Activated T-cell treated with anti-CD3 and anti-CD28 coated beads, Interleukin-2, amount 50 U/mL, for 24 hours (primary cell): ENCODE results near the gene TMEM238.
"Not testable (repeated sequence)": the region's sequence is repeated elsewhere in the genome, so short reads cannot be mapped to it uniquely, and the experiment has no call there.

Source experiments
- DNase-seq: peaks from one replicate; pipeline ENCODE4 v3.0.0-alpha.2; 2020
- H3K27ac Mint-ChIP-seq: 2 replicates; pipeline ENCODE4 v1.8.0; 2020; ENCODE audit warnings: mild to moderate bottlenecking, mixed read lengths
- H3K27me3 Mint-ChIP-seq: 2 replicates; pipeline ENCODE4 v1.8.0; 2020; ENCODE audit warnings: mixed read lengths
- H3K36me3 Mint-ChIP-seq: 2 replicates; pipeline ENCODE4 v1.8.0; 2020; ENCODE audit warnings: low read depth, mixed read lengths
- H3K4me1 Mint-ChIP-seq: 2 replicates; pipeline ENCODE4 v1.8.0; 2020; ENCODE audit warnings: low read depth, mixed read lengths
- H3K4me3 Mint-ChIP-seq: 2 replicates; pipeline ENCODE4 v1.8.0; 2020; ENCODE audit warnings: mild to moderate bottlenecking, moderate library complexity, mixed read lengths
- H3K9me3 Mint-ChIP-seq: 2 replicates; pipeline ENCODE4 v1.8.0; 2020; ENCODE audit warnings: mixed read lengths

TMEM238 gene

GRCh38 chr19:55384131-55384919 is at the start of gene TMEM238:
TSS of gene TMEM238 (minus strand) at chr19:55384292. CDS start at chr19:55384259, 33 bp downstream.
- H3K27ac Mint-ChIP-seq: peak within 1 kb of the TSS; percentile 99
- H3K4me3 Mint-ChIP-seq: peak within 1 kb of the TSS; percentile 92
- DNase-seq: peak; percentile 77
- H3K9me3 Mint-ChIP-seq: no peaks in the 10 kb centered on the region
- H3K36me3 Mint-ChIP-seq: peaks cover 65% of the 10 kb centered on the region
- no peaks in the 10 kb centered on the region for H3K27me3 Mint-ChIP-seq
- H3K4me1 Mint-ChIP-seq: peaks cover 48% of the 10 kb centered on the region

GRCh38 chr19:55433292-55433691 is 49.2 kb upstream of the TMEM238 start:
- no peak for DNase-seq
- Mint-ChIP-seq H3K9me3 (no peaks in the 10 kb centered on the region), H3K4me3 (no peak overlapping the region), H3K36me3 (no peaks in the 10 kb centered on the region), H3K27me3 (peaks cover 58% of the 10 kb centered on the region), H3K4me1 (no peaks in the 10 kb centered on the region), H3K27ac (no peak overlapping the region)

GRCh38 chr19:55432241-55432959 is 48.3 kb upstream of the TMEM238 start:
- no peak for DNase-seq
- H3K27me3 Mint-ChIP-seq: peaks cover 53% of the 10 kb centered on the region
- H3K4me1 Mint-ChIP-seq: no peaks in the 10 kb centered on the region
- no peak overlapping the region for H3K4me3 Mint-ChIP-seq
- no peaks in the 10 kb centered on the region for H3K9me3 Mint-ChIP-seq
- H3K27ac Mint-ChIP-seq: no peak overlapping the region
- H3K36me3 Mint-ChIP-seq: no peaks in the 10 kb centered on the region

- H3K4me3 Mint-ChIP-seq: no peak overlapping the region
- H3K36me3 Mint-ChIP-seq: no peaks in the 10 kb centered on the region
- no peaks in the 10 kb centered on the region for H3K4me1 Mint-ChIP-seq
- DNase-seq: no peak
- H3K27me3 Mint-ChIP-seq: peaks cover 41% of the 10 kb centered on the region
- H3K27ac Mint-ChIP-seq: no peak overlapping the region
- H3K9me3 Mint-ChIP-seq: no peaks in the 10 kb centered on the region
These were observed 47.1 kb upstream of the TMEM238 start for GRCh38 chr19:55431183-55431582.

GRCh38 chr19:55426042-55426441 is 42.0 kb upstream of the TMEM238 start:
- H3K27me3 Mint-ChIP-seq: peaks cover 23% of the 10 kb centered on the region

GRCh38 chr19:55424518-55424917 is 40.4 kb upstream of the TMEM238 start:
- no peaks in the 10 kb centered on the region for H3K9me3 Mint-ChIP-seq
- peaks cover 10% of the 10 kb centered on the region for H3K27me3 Mint-ChIP-seq
- no peaks in the 10 kb centered on the region for H3K36me3 Mint-ChIP-seq
- H3K4me1 Mint-ChIP-seq: peaks cover 14% of the 10 kb centered on the region
- no peak overlapping the region for H3K27ac Mint-ChIP-seq
- DNase-seq: no peak
- no peak overlapping the region for H3K4me3 Mint-ChIP-seq

More at GRCh38 chr19:55426042-55426441, 42.0 kb upstream of the TMEM238 start:
- peaks cover 9% of the 10 kb centered on the region for H3K4me1 Mint-ChIP-seq
- no peaks in the 10 kb centered on the region for H3K9me3 Mint-ChIP-seq
- no peak for DNase-seq
- no peak overlapping the region for H3K4me3 Mint-ChIP-seq
- no peak overlapping the region for H3K27ac Mint-ChIP-seq
- H3K36me3 Mint-ChIP-seq: no peaks in the 10 kb centered on the region

GRCh38 chr19:55423225-55424005 is 39.3 kb upstream of the TMEM238 start:
- Mint-ChIP-seq H3K27ac (no peak overlapping the region), H3K27me3 (peaks cover 4% of the 10 kb centered on the region), H3K9me3 (no peaks in the 10 kb centered on the region), H3K4me1 (peaks cover 14% of the 10 kb centered on the region), H3K4me3 (no peak overlapping the region), H3K36me3 (no peaks in the 10 kb centered on the region)
- DNase-seq: no peak

GRCh38 chr19:55421281-55421680 is 37.2 kb upstream of the TMEM238 start:
- H3K27ac Mint-ChIP-seq, H3K4me3 Mint-ChIP-seq: not testable (repeated sequence)

GRCh38 chr19:55419624-55420236 is 35.6 kb upstream of the TMEM238 start:
- peaks cover 18% of the 10 kb centered on the region for H3K4me1 Mint-ChIP-seq
- no peaks in the 10 kb centered on the region for H3K27me3 Mint-ChIP-seq
- H3K9me3 Mint-ChIP-seq: no peaks in the 10 kb centered on the region
- no peak overlapping the region for H3K4me3 Mint-ChIP-seq
- H3K27ac Mint-ChIP-seq: no peak overlapping the region
- no peak for DNase-seq
- H3K36me3 Mint-ChIP-seq: no peaks in the 10 kb centered on the region

More at GRCh38 chr19:55421281-55421680, 37.2 kb upstream of the TMEM238 start:
- not testable (repeated sequence) for H3K9me3 Mint-ChIP-seq, DNase-seq, H3K27me3 Mint-ChIP-seq, H3K36me3 Mint-ChIP-seq
- H3K4me1 Mint-ChIP-seq: peaks cover 18% of the 10 kb centered on the region

GRCh38 chr19:55419103-55419502 is 35.0 kb upstream of the TMEM238 start:
- no peaks in the 10 kb centered on the region for H3K9me3 Mint-ChIP-seq
- H3K27ac Mint-ChIP-seq: no peak overlapping the region
- no peaks in the 10 kb centered on the region for H3K27me3 Mint-ChIP-seq
- H3K4me3 Mint-ChIP-seq: no peak overlapping the region
- no peak for DNase-seq
- H3K36me3 Mint-ChIP-seq: no peaks in the 10 kb centered on the region
- H3K4me1 Mint-ChIP-seq: peaks cover 18% of the 10 kb centered on the region

GRCh38 chr19:55418185-55418584 is 34.1 kb upstream of the TMEM238 start:
- no peak overlapping the region for H3K4me3 Mint-ChIP-seq
- peaks cover 18% of the 10 kb centered on the region for H3K4me1 Mint-ChIP-seq
- no peaks in the 10 kb centered on the region for H3K27me3 Mint-ChIP-seq
- DNase-seq: peak; percentile 50
- H3K9me3 Mint-ChIP-seq: no peaks in the 10 kb centered on the region
- H3K36me3 Mint-ChIP-seq: no peaks in the 10 kb centered on the region
- no peak overlapping the region for H3K27ac Mint-ChIP-seq

GRCh38 chr19:55410168-55410567 is 26.1 kb upstream of the TMEM238 start:
- DNase-seq: no peak
- Mint-ChIP-seq H3K9me3 (peaks cover 10% of the 10 kb centered on the region), H3K4me1 (peaks cover 26% of the 10 kb centered on the region), H3K4me3 (no peak overlapping the region), H3K27ac (no peak overlapping the region), H3K36me3 (peaks cover 29% of the 10 kb centered on the region), H3K27me3 (no peaks in the 10 kb centered on the region)

GRCh38 chr19:55409179-55409578 is 25.1 kb upstream of the TMEM238 start:
- H3K36me3 Mint-ChIP-seq: peaks cover 38% of the 10 kb centered on the region
- peaks cover 28% of the 10 kb centered on the region for H3K4me1 Mint-ChIP-seq
- H3K27me3 Mint-ChIP-seq, DNase-seq, H3K4me3 Mint-ChIP-seq: not testable (repeated sequence)
- peak overlapping the region; percentile 99 for H3K27ac Mint-ChIP-seq
- peaks cover 10% of the 10 kb centered on the region for H3K9me3 Mint-ChIP-seq

GRCh38 chr19:55408533-55408872 is 24.4 kb upstream of the TMEM238 start:
- Mint-ChIP-seq H3K27ac (peak overlapping the region; percentile 99), H3K9me3 (peaks cover 10% of the 10 kb centered on the region), H3K36me3 (peaks cover 45% of the 10 kb centered on the region), H3K27me3 (no peaks in the 10 kb centered on the region), H3K4me1 (peaks cover 33% of the 10 kb centered on the region), H3K4me3 (peak overlapping the region; percentile 92)
- DNase-seq: no peak
